Measurements from ENCODE around the gene NEU2. TPM values are rescaled to one million over a fixed set of nuclear protein-coding genes. Genes with fewer than 3 reads are reported as not detected.

The NEU2 gene
- total and polyA plus RNA-seq, 2 of the 4 experiments (the other 2 are of a cell fraction), result not detected

GRCh38 chr2:233079953-233080835 lies 47.7 kb downstream of the NEU2 start:
- Histone ChIP-seq H4K5ac (ENCODE audit: low read depth, low read length) (no peak overlapping the region), H3K4ac (ENCODE audit: low read depth, low read length) (no peak overlapping the region), H4K20me1 (ENCODE audit: insufficient read depth, low read length) (no peaks in the 10 kb centered on the region), H2BK5ac (ENCODE audit: low read depth, low read length, poor library complexity, severe bottlenecking) (no peak overlapping the region), H3K27ac (ENCODE audit: insufficient read depth, low read length) (no peak overlapping the region), H2AK9ac (replicated peaks; ENCODE audit: low read depth, low read length, poor library complexity) (no peak overlapping the region), H3K56ac (ENCODE audit: extremely low read depth, insufficient read depth, low read length) (no peak overlapping the region), H2BK120ac (ENCODE audit: low read depth, low read length) (no peak overlapping the region), H3K9ac (ENCODE audit: low read depth, low read length) (no peak overlapping the region), H3K4me2 (ENCODE audit: low read depth, low read length) (no peak overlapping the region), H3K4me3 (ENCODE audit: insufficient read depth, low read depth, low read length) (no peak overlapping the region), H3K9me1 (ENCODE audit: insufficient read depth, low read length) (no peaks in the 10 kb centered on the region), H4K91ac (ENCODE audit: insufficient read depth, low read depth, low read length) (no peak overlapping the region), H3K14ac (replicated peaks; ENCODE audit: low read depth, low read length) (no peak overlapping the region), H3K23ac (ENCODE audit: low read depth, low read length) (no peak overlapping the region), H2BK15ac (ENCODE audit: low read depth, low read length) (no peak overlapping the region), H2AFZ (replicated peaks; ENCODE audit: low read length, poor library complexity) (no peak overlapping the region), H3K18ac (ENCODE audit: low read depth, low read length) (no peak overlapping the region), H2BK20ac (ENCODE audit: low read depth, low read length) (no peak overlapping the region), H4K8ac (ENCODE audit: low read depth in 2 of 2, low read length in 2 of 2) (no peak overlapping the region), H3K36me3 (ENCODE audit: control insufficient read depth, insufficient read depth, low read length) (no peaks in the 10 kb centered on the region), H3K4me1 (ENCODE audit: control insufficient read depth, insufficient read depth, low read length) (no peaks in the 10 kb centered on the region), H3K79me1 (ENCODE audit: low read depth in 1 of 2, low read length in 2 of 2) (no peaks in the 10 kb centered on the region), H3K27me3 (ENCODE audit: control insufficient read depth, insufficient read depth, low read length) (peaks cover 7% of the 10 kb centered on the region; the same call in 1 of the 2 replicates), H2AK5ac (ENCODE audit: low read depth, low read length) (no peak overlapping the region), H3K9me3 (ENCODE audit: control insufficient read depth, insufficient read depth, low read length) (no peaks in the 10 kb centered on the region)
- in situ Hi-C loops (cut with MboI; ENCODE audit: low sequenced_read_pairs), result no loop called here
- CTCF ChIA-PET, result no interaction called here
- dilution Hi-C loops (cut with HindIII; ENCODE audit: low sequenced_read_pairs, unreplicated experiment), result no loop called here
- POLR2A ChIA-PET (ENCODE audit: unreplicated experiment), result no interaction called here
- ATAC-seq (ENCODE audit: low read depth) (no peak), DNase-seq (no peak)
- WGBS, 2 experiments (ENCODE audit: extremely low coverage in 2 of 2, insufficient read length in 1 of 2), result 63% methylated on average over 11 of the region's 20 CpGs; no CpG with 5 or more reads in 1 of the 2 experiments
- BruUV-seq (replicated peaks), result no TSS peak
- intact Hi-C loops (cut with micrococcal nuclease), result no loop called here
- no peak for TF ChIP-seq RAD21 (IDR thresholded peaks at IDR 0.05; ENCODE audit: low read length)
- no peak for TF ChIP-seq BHLHE40 (IDR thresholded peaks at IDR 0.05; ENCODE audit: low read depth, low read length)
- TF ChIP-seq NFE2L2 (IDR thresholded peaks at IDR 0.05; ENCODE audit: low read depth, low read length), result no peak

All from IMR-90 (cell line).